Measurements from ENCODE around the gene PCBP3.
"Not testable (repeated sequence)": the region's sequence is repeated elsewhere in the genome, so short reads cannot be mapped to it uniquely, and the experiment has no call there.

PCBP3 gene

DNA sequence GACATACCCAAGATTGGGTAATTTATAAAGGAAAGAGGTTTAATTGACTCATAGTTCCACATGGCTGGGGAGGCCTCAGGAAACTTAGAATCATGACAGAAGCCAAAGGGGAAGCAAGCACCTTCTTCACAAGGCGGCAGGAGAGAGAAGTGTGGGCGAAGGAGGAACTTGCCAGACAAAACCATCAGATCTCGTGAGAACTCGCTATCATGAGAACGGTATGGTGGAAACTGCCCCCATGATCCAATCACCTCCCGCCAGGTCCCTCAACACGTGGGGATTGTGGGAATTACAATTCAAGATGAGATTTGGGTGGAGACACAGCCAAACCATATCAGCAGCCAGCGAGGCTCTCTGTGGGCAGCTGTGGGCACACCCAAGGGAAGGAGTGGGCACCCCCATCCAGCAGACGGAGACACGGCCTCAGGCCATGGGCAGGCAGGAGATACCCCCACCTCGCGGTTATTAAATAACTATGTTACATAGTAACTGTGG, 189.3 kb downstream of the PCBP3 start:
- DNase-seq, result not testable (repeated sequence)

DNA sequence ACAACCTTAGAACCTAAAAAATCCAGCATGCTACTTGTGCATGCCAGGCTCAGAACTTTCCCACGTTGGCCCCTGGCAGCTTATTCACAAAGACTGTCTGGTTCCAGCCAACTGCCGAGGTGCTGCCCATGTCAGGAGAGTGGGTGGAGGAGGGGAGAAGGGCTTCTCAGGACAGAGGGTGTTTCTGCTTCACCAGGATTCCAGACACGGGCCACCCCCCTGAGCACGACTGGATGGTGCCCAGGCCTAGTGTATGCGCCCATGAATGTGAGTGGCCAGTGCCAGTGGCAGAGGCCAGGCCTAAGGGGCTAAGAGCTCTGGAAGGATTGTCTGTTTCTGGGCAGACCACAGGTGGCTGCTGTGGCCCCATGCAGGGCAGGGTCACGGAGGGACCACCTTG, 189.9 kb downstream of the PCBP3 start:
- no peak for DNase-seq

DNA sequence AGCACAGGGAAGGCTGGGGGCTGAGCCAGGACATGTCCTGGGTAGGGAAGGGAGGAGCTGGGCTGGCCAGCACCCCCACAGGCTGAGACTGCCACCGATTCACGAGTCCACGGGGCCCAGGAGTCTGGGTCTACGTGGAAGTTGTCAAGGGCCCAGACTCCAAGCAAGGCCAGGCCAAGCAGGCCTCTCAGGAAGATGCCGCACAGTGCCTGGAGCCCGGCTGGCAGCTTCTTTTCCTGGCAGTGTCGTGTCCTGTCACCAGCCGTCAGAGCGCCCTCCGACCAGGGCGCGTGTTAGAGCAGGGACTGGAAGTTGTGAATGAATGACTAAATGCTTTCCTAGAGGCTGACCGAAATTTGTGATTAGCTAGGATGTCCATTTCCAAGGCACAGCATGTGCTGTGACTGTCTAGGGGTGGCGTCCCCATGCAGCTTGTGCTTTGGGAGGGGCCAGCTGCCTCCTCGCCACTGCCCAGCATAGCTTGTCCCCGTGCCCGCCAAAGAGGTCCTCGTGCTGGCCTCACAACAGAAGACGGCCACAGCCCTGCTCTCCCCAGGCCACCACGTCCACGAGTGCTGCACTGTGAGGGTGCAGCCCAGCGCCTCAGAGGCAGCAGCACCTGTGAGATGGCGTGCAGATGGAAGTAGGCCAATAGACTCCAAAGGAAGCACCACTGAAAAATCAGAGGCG, 190.6 kb downstream of the PCBP3 start:
- no peak for DNase-seq

DNA sequence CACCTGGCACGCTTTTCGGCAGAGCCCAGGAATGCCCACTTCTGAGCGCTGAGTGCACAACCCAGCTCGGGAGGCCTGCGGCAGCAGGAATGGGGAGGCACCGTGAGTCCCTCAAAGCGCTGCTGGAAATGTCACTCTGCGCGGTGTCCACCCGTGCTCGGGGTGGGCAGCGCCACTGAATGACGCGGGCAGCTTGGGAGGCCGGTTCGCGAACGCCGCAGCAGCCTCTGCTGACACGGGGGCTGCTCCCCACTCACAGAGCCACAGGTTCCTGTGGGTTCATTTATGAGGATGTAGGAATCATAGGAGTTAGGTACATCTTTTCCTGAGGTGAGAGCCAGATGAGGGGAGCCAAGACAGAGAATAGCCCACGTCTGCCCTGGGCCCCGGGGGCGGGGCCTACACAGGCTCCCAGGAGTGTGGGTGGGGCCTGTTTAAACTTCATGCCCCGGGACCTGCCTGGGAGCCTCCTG, 191.3 kb downstream of the PCBP3 start:
- no peak for DNase-seq

DNA sequence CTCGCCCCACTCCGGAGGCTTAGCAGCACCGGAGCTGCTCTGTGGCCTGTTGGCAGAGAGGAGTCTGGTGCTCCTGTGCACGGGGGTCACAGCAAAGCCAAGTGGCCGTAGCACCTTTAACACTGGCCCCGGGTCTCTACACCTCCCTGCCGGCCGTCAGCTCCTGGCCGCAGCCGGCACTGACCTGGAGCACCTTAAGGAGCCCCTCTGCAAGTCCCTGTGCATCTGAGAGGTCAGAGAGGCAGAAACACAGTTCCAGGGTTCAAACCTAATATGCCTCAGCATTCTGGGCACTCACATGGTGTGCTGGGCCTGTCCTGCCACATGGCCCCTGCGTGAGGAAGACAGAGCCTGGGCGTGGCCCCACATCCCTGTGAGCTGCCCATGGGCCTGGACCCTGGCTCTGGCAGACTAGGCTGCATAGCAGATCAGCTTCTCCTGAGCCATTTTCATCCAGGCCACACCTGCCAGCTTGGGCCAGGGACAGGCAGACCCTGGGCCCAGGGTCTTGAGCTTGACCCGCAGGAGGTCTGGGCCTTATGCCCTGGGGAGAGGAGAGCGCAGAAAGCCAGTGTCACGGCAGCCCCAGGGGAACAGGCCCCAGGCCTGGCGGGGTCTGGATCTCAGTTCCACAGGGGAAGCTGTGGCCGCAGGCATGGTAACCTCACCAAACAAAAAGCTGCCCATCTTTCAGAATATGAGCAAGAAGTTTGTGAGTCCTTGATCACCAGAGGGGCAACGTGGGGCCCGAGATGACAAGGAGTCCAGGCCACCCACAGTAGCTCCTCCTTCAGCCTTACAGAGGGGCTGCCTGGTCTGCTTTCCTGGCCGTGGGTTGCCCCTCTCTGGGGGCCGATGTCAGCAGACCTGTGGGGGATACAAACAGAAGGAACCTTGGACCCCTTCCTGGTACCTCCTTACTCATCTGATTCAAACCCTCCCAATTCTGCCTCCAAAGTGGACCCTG, 192.1 kb downstream of the PCBP3 start:
- DNase-seq, result no peak

DNA sequence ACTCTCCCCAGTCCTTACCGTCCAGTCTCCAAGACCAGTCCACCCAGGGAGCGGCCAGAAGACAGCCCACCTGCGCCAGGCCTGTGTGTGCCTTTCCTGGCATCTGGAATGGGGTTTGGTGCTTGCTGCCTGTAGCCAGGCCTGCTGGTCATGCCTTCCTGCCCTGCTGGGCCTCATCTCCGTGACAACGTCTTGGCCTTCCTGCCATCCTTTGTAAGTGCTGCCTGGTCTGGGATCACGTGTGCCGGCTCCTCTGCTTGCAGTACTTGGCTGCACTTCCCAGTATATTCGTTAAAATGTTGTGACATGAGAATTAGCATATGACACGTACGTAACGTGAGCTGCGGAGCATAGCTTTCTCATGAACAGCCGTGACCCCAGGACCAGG, 192.7 kb downstream of the PCBP3 start:
- no peak for DNase-seq

DNA sequence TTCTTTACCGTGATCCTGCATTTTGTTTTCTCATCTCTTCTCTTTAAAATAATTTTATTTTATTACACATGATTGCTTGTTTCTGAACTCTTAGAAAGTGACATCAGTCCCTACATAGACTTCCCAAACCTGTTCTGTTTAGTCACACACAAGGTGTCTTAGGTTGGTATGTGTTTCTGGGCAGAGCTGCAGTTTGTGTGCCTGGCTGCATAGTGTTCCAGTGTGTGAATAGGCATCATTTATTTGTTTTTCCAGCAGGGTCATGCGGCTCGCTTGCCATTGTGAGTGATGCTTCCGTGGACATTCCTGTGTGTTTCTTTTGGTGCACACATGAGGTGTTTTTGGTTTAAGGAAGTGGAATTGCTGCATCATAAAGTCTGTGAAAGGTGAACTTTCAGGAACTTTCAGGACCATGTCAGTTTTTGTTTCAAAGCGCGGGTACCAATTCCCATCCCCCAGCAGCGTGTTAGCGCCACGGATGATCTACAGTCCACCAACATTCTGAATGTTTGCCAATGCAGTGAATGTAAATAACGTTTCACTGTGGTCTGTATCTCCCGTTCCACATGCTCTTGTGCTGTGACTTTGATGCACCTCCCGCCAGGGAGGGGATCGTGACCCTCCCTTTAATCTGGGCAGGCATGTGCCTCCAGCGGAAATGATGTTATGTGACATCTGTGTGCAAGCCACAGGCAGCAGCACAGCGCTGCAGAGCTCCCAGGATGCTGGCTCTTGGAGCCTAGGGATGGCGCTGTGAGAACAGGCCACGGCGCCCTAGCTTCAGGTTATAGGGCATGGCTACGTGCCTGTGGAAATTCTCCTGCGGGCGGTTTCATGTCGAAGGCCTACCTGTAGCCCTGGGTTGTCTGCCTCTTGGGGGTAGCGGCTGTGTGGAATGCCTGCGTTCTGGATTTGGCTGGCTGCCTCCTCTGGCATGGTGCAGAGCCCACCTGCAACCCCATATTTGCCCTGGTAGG, 193.5 kb downstream of the PCBP3 start:
- DNase-seq, result no peak

DNA sequence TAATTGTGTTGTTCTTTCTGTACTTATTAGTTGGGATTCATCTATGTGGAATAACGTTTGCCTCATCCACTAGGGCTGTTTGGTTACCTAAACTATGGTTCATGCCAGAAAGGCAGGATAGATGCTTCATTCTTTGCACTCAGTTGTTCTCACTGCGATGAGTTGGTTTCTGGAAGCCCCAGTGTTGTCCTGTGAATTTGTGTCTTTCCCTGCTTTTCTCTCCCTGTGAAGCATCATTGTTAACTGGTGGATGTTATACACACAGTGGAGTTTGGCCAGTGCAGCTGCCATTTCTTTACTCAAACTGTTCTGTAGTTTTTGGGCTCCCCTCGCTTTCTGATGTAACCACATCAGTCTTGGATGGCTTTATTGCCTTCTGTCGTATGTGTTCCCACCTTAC, 194.4 kb downstream of the PCBP3 start:
- no peak for DNase-seq

DNA sequence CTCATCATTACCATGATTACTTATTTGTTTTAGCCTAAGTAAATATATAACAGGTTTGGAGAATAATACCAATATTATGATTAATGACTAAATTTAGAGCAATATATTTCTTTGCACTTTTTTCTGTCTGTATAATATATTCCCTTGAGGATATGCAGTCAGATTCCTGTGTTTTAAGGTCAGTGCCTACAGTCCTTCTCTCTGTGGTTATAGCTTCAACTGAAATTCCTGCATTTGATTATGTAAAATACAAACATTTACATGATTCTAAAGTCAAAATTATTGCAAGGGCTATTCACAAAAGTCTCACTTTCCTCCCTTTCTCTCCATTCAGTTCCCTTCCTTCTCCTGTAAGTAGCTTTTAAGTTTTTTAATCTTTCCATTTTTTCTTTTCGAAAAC, 195.1 kb downstream of the PCBP3 start:
- no peak for DNase-seq

DNA sequence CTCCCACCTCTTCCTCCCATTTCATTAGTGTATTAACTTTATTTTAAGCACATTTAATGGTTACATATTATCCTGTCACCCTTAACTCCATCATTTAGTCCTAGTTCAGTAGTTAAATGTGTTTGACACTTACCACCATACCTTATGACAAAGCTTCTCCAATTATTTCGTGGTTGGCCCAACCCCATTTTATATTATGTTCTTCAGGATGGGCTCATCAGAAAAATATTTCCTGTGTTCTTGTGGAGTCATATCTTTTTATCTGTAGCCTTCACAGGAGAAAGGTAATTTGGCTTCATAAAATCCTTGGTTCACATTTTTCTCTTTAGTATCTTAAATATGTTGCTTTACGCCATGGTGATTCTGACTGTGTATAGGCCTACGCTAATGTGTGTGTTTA, 195.7 kb downstream of the PCBP3 start:
- DNase-seq, result no peak

DNA sequence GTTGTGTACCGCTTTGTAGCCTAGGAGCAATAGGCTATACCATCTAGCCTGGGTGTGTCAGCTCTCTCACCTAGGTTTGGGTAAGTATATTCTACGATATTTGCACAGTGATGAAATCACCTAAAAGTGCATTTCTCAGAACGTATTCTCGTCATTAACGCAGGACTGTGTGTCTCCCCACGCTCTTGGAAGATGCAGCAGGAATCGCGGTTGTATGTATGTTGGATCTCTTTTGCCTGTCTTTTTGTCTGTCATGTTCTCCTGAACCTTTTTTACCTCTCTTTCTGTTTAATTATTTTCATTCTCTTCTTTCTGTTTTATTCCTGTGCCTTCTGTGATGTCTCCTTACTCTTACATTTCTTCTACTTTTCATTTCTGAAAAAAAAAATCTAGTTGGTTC, 197.5 kb downstream of the PCBP3 start:
- no peak for DNase-seq

DNA sequence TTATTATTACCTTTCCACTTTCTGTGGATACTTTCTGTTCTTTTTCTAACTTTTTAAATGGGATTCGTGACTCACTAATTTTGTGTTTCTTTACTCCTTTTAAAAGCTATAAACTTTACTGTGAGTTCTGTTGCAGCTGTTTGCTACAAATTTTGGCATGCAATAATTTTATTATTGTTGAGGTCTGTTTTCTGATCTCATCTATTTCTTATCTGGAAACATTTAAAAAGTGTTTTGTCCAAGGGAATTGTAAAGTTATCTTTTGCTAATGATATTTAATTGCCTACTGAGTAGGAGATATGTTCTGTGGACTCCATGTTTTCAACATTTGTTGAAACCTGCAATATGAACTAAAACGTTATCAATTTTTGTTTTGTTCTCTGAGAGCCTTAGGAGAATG, 199.9 kb downstream of the PCBP3 start:
- DNase-seq, result no peak

DNA sequence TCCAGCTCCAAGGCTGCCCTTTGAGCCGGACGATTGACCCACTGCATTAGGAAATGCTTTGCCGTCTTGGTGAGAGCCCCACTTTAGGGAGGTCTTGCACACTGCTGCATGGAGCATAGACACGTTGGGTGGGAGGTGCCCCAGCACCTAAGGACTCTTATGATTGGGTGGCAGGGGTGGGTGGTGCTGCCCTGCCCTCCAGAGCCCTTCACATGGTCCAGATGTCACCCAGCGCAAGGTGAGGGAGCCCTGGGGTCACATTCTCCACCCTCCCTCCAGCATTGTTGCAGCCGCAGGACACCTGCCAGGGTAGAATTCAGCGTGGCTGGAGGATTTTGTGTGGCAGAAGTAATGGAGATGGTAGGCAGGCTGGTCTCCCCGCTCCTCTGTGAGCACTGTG, 200.7 kb downstream of the PCBP3 start:
- DNase-seq, result no peak

DNA sequence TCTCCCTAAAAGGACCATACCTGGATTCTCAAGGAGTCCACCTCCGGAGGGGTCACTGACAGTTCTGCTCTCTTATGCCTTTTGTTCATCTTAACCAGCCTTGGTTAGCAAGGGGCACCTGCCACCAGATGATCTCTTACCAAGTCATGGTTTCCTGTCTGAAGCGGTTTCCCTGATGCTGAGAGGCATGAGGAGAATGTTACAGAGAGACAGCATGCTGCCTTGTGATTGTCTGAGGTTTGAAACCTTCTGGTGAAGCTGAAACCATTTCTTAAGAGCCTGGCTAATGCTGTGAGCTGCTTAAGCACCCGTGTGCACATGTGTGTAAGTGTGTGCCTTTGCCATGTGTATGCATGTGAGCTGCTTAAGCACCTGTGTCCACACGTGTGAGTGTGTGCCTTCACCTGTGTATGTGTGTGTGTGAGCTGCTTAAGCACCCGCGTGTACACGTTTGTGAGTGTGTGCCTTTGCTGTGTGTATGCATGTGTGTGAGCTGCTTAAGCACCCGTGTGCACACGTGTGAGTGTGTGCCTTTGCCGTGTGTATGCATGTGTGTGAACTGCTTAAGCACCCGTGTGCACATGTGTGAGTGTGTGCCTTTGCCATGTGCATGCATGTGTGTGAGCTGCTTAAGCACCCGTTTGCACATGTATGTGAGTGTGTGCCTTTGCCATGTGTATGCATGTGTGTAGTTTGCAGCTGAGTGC, 201.7 kb downstream of the PCBP3 start:
- no peak for DNase-seq

DNA sequence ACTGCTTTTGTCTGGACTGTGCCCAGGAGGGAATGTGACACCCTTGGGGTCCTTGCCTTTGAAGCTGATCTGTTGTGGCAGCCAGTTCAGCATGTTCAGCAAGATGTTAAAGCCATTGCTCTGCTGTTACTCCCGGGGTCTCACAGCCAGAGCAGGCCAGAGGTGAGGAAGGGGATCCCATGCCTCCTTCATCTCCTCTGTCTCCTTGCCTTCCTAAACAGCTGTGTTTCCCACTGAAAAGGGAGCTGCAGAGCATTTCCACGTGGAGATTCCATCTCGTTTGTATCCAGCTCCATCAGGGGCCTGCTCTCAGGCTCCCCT, 202.2 kb downstream of the PCBP3 start:
- no peak for DNase-seq

DNA sequence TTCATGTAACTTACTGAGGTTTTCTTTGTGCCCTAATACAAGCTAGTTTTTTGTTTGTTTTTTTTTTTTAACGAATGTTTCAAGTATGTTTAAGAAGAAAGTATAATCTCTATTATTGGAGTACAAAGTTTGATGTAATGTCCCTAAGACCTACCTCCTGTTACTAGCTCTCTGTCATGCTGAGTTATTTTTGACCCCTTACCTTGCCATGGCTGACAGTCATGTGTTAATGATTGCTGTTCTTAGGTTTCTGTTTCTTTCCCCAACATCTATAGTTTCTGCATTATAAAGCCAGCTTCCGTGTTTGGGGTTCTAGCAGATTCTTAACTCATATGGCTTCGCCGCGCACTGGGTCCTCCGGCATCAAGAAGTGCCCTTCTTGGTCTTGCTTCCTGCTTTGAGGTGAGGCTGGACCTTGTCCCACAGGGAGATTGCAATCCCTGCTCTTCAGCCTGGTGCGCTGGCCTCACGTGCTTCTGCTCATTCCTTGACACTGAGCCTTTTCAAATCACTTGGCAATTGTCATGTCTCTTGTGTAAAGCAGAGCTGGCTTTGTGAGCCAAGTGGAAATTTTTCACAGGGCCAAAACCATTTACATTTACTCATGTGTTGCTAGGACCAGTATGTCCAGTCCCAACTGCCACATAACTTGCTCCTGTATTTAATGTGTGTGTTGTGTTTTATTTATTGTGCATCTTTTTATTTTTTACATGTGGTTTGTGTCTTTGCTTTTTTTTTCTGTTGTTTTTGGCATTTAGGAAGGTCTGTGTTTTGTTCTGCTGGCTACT, 203.0 kb downstream of the PCBP3 start:
- no peak for DNase-seq

DNA sequence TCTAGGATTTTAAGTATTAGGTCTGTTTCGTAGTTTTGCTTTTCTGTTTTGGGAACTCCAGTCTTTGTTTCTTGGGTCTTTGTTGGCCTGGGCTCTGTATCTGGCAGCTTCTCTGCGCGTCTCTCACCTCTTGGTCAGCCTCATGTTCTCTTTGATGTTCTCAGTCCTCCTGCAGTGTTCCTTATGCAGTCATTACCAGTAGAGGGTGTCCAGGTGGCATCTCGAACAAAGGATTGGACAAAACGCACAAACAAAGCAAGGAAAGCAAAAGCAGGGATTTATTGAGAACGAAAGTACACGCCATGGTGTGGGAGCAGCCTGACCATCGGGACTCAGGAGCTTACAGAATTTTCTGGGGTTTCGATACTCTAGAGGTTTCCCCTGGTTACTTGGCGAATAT, 204.3 kb downstream of the PCBP3 start:
- no peak for DNase-seq

DNA sequence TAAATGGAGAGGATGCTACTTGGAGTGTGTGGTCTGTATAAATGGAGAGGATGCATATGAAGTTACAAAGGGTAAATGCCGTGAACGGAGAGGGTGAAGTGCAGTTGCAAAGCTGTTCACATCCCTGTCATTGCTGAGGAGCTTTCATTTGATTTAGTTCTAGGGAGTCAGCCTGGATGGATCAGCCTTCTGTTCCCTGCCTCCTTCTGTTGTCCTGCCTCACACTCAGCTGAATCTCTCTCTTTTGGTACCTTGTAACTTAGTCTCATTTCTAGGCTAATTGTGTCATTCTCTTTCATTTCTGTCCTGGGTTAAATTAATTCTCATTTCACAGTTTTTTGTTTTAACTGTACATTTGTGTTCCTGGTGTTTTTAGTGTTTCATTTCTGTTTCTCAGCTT, 204.8 kb downstream of the PCBP3 start:
- no peak for DNase-seq

DNA sequence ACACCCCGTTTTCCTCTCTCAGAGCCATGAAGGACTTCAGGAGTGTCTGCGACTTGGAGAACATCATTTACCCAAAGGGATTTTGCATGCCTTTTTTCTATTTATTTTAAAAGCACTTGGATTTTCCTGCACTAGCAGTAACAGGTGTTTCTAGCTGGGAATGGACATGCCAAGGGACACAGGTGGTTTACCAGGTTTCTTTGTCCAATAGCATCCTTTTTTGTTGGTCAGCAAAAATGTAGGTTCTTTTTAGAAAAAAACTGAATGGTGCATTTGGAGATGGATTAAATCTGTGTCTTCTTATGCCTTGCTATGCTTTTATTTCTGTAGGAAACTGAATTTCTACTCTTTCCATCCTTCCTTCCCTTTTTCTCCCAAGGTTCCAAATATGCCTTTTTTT, 205.3 kb downstream of the PCBP3 start:
- no peak for DNase-seq

DNA sequence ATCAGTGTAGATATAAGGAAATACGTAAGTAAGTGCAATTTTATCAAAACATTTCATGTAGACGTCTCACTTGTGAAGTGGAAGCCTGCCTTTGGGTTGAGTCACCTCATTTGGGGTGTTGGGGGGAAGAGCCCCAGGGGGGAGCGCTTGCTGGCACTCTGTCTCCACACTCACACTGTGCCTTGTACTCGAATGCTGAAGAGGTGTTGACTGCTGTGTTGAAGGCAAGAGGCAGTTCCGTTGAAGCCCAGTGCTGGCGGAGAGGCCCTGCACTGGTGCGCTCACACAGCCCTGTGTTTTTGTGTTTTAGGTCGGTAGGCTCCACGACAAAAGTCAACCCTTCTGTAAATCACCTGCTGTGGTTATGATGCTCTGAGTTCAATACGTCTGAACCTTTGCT, 206.1 kb downstream of the PCBP3 start:
- no peak for DNase-seq

DNA sequence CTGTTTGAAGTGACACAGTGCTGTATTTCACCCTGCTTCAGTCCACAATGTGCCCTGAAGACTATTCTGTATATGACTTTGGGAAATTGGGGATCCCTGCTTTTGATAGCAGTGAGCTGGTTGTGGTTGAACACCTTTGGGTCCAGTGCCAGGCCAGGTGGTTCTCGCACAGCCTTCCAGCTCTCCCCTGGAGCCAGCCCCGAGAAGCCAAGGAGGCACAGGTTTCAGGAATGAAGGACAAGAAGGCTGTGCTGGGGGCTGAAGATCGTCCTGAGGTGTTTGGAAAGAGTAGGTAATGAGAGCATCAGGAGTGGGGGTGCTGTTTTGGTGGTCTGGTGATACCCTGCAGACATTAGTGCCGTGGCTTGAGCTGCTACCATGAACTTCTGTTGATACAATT, 206.7 kb downstream of the PCBP3 start:
- no peak for DNase-seq

DNA sequence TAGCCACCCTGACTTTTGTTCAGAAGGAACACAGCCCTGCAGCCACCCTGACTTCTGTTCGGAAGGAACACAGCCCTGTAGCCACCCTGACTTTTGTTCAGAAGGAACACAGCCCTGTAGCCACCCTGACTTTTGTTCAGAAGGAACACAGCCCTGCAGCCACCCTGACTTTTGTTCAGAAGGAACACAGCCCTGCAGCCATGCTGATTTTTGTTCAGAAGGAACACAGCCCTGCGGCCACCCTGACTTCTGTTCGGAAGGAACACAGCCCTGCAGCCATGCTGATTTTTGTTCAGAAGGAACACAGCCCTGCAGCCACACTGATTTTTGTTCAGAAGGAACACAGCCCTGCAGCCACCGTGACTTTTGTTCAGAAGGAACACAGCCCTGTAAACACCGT, 208.9 kb downstream of the PCBP3 start:
- not testable (repeated sequence) for DNase-seq
